Natural killer cell treated with Interleukin-12 subunit alpha and Interleukin-12 subunit beta and Interleukin-15 and Interleukin-18, amount 100 ng/mL, for 72 hours (primary cell): ENCODE results near the gene SPINK7. TPM values are rescaled to one million over a fixed set of nuclear protein-coding genes. Genes with fewer than 3 reads are reported as not detected.
A peak's percentile ranks its signal among the peaks of the same experiment; 100 is the strongest.
"Not testable (repeated sequence)": the region's sequence is repeated elsewhere in the genome, so short reads cannot be mapped to it uniquely, and the experiment has no call there.

Experiments used
- ATAC-seq, 2 donors: fragments of 150-1000 bp; cut with Tn5 transposase in 1 of 2; sonication (Bioruptor Pico), chemical (Tn5 transposase) in 1 of 2; 2 replicates each; pipeline ENCODE4 v1.10.0; 2021
- DNase-seq: peaks from one replicate; pipeline ENCODE4 v3.0.0; 2022; ENCODE audit warnings: low spot score
- H3K27ac Mint-ChIP-seq, 2 donors: 1 replicate in 1 of 2; 2 replicates in 1 of 2; pipeline ENCODE4 v1.8.0; 2022; ENCODE audit warnings: mixed read lengths in 2 of 2, mild to moderate bottlenecking in 1 of 2, moderate library complexity in 1 of 2
- H3K27me3 Mint-ChIP-seq, 2 donors: 1 replicate in 1 of 2; 2 replicates in 1 of 2; pipeline ENCODE4 v1.8.0; 2022; ENCODE audit warnings: mixed read lengths in 2 of 2
- H3K36me3 Mint-ChIP-seq: one replicate; pipeline ENCODE4 v1.8.0; 2022; ENCODE audit warnings: mixed read lengths
- H3K4me1 Mint-ChIP-seq, 2 donors: 1 replicate in 1 of 2; 2 replicates in 1 of 2; pipeline ENCODE4 v1.8.0; 2022; ENCODE audit warnings: low read depth in 2 of 2, mixed read lengths in 2 of 2, mild to moderate bottlenecking in 1 of 2
- H3K4me3 Mint-ChIP-seq: one replicate; pipeline ENCODE4 v1.8.0; 2022; ENCODE audit warnings: mixed read lengths
- H3K9me3 Mint-ChIP-seq: 2 replicates; pipeline ENCODE4 v1.8.0; 2022; ENCODE audit warnings: mixed read lengths
- total RNA-seq, 2 donors: library from RNA; stranded (reverse); gene quantifications; one replicate each; pipeline ENCODE4 v1.2.3, GENCODE V29; 2022

SPINK7 gene
- total RNA-seq, 2 donors from 2014 or later = not detected

- H3K4me1 Mint-ChIP-seq, ATAC-seq: not testable (repeated sequence)
Measured at GRCh38 chr5:148320011-148320963, 8.1 kb downstream of the SPINK7 start.

GRCh38 chr5:148333262-148333849 lies 21.1 kb downstream of the SPINK7 start:
- Mint-ChIP-seq H3K4me1 (no peaks in the 10 kb centered on the region), H3K27ac (no peak overlapping the region), H3K27me3 (peaks cover 4 to 9% of the 10 kb centered on the region in 2 donors), H3K4me3 (no peak overlapping the region), H3K9me3 (peaks cover 13% of the 10 kb centered on the region), H3K36me3 (peaks cover 7% of the 10 kb centered on the region)
- no peak for DNase-seq
- no peak for ATAC-seq

More at GRCh38 chr5:148320011-148320963, 8.1 kb downstream of the SPINK7 start:
- not testable (repeated sequence) for H3K27ac Mint-ChIP-seq, H3K9me3 Mint-ChIP-seq, DNase-seq, H3K36me3 Mint-ChIP-seq
- H3K27me3 Mint-ChIP-seq = peaks cover 5 to 16% of the 10 kb centered on the region in 2 donors
- peak overlapping the region; percentile 66 for H3K4me3 Mint-ChIP-seq

- peaks cover 0 to 4% of the 10 kb centered on the region in 2 donors for H3K27me3 Mint-ChIP-seq
- DNase-seq (no peak), ATAC-seq (no peak)
- H3K4me3 Mint-ChIP-seq = no peak within 1 kb of the TSS
- H3K27ac Mint-ChIP-seq = no peak within 1 kb of the TSS
- no peaks in the 10 kb centered on the region for H3K36me3 Mint-ChIP-seq
- H3K4me1 Mint-ChIP-seq = no peaks in the 10 kb centered on the region
- H3K9me3 Mint-ChIP-seq = peaks cover 6% of the 10 kb centered on the region
Measured at GRCh38 chr5:148335259-148335658, 23.0 kb downstream of the SPINK7 start, which contains the start of gene SPINK9. Gene SPINK9 (plus strand): TSS chr5:148335559. CDS start chr5:148335614, 55 bp downstream.

- DNase-seq (no peak), ATAC-seq (no peak)
- Mint-ChIP-seq H3K9me3 (no peaks in the 10 kb centered on the region), H3K4me3 (no peak overlapping the region), H3K27ac (no peak overlapping the region), H3K4me1 (no peaks in the 10 kb centered on the region), H3K27me3 (peaks cover 0 to 2% of the 10 kb centered on the region in 2 donors), H3K36me3 (no peaks in the 10 kb centered on the region)
Measured at GRCh38 chr5:148336704-148337435, 24.6 kb downstream of the SPINK7 start.

- H3K4me3 Mint-ChIP-seq = no peak overlapping the region
- H3K36me3 Mint-ChIP-seq = no peaks in the 10 kb centered on the region
- H3K9me3 Mint-ChIP-seq = no peaks in the 10 kb centered on the region
- peaks cover 0 to 3% of the 10 kb centered on the region in 2 donors for H3K27me3 Mint-ChIP-seq
- H3K4me1 Mint-ChIP-seq = no peaks in the 10 kb centered on the region
- ATAC-seq (no peak), DNase-seq (no peak)
- H3K27ac Mint-ChIP-seq = no peak overlapping the region
Measured at GRCh38 chr5:148342371-148343045, 30.3 kb downstream of the SPINK7 start.

GRCh38 chr5:148343046-148343407 lies 30.8 kb downstream of the SPINK7 start:
- ATAC-seq = no peak
- Mint-ChIP-seq H3K9me3 (no peaks in the 10 kb centered on the region), H3K4me3 (no peak overlapping the region)

GRCh38 chr5:148343603-148344487 lies 31.6 kb downstream of the SPINK7 start:
- DNase-seq (no peak), ATAC-seq (no peak)
- Mint-ChIP-seq H3K4me1 (no peaks in the 10 kb centered on the region), H3K27ac (no peak overlapping the region), H3K27me3 (peaks cover 3 to 7% of the 10 kb centered on the region in 2 donors), H3K4me3 (no peak overlapping the region), H3K9me3 (no peaks in the 10 kb centered on the region), H3K36me3 (no peaks in the 10 kb centered on the region)

More at GRCh38 chr5:148343046-148343407, 30.8 kb downstream of the SPINK7 start:
- Mint-ChIP-seq H3K27me3 (peaks cover 3 to 4% of the 10 kb centered on the region in 2 donors), H3K36me3 (no peaks in the 10 kb centered on the region), H3K27ac (no peak overlapping the region), H3K4me1 (no peaks in the 10 kb centered on the region)
- DNase-seq = no peak

GRCh38 chr5:148347706-148348105 lies 35.5 kb downstream of the SPINK7 start:
- H3K27me3 Mint-ChIP-seq = peaks cover 3 to 19% of the 10 kb centered on the region in 2 donors
- no peaks in the 10 kb centered on the region for H3K9me3 Mint-ChIP-seq
- ATAC-seq (no peak), DNase-seq (no peak)
- no peaks in the 10 kb centered on the region for H3K4me1 Mint-ChIP-seq
- no peak overlapping the region for H3K4me3 Mint-ChIP-seq
- H3K27ac Mint-ChIP-seq = no peak overlapping the region
- H3K36me3 Mint-ChIP-seq = no peaks in the 10 kb centered on the region

GRCh38 chr5:148352696-148353095 lies 40.5 kb downstream of the SPINK7 start:
- no peaks in the 10 kb centered on the region for H3K4me1 Mint-ChIP-seq
- H3K36me3 Mint-ChIP-seq = no peaks in the 10 kb centered on the region
- H3K27ac Mint-ChIP-seq = no peak overlapping the region
- no peak for ATAC-seq
- no peak for DNase-seq
- H3K9me3 Mint-ChIP-seq = no peaks in the 10 kb centered on the region
- peaks cover 8 to 38% of the 10 kb centered on the region in 2 donors for H3K27me3 Mint-ChIP-seq
- no peak overlapping the region for H3K4me3 Mint-ChIP-seq

- Mint-ChIP-seq H3K27ac (no peak overlapping the region), H3K9me3 (no peaks in the 10 kb centered on the region), H3K4me1 (no peaks in the 10 kb centered on the region), H3K4me3 (no peak overlapping the region), H3K27me3 (peaks cover 10 to 33% of the 10 kb centered on the region in 2 donors), H3K36me3 (no peaks in the 10 kb centered on the region)
- DNase-seq = no peak
- no peak for ATAC-seq
Measured at GRCh38 chr5:148353634-148354033, 41.4 kb downstream of the SPINK7 start.

GRCh38 chr5:148364343-148364742 lies 52.1 kb downstream of the SPINK7 start:
- H3K4me3 Mint-ChIP-seq = no peak overlapping the region
- no peak overlapping the region for H3K27ac Mint-ChIP-seq
- DNase-seq (no peak), ATAC-seq (no peak)
- no peaks in the 10 kb centered on the region for H3K9me3 Mint-ChIP-seq
- no peaks in the 10 kb centered on the region for H3K4me1 Mint-ChIP-seq
- peaks cover 5% of the 10 kb centered on the region for H3K36me3 Mint-ChIP-seq
- H3K27me3 Mint-ChIP-seq = peaks cover 8 to 23% of the 10 kb centered on the region in 2 donors
